Neutrophil (primary cell): ENCODE data around the gene TACR2.

Experiments
- H3K27ac ChIP-seq: fragments of 200-600 bp; sonication (generic); 2 replicates; pipeline ENCODE4 v1.5.1; 2016; ENCODE audit warnings: mild to moderate bottlenecking, moderate library complexity
- H3K27me3 ChIP-seq: fragments of 200-600 bp; sonication (generic); 2 replicates; pipeline ENCODE4 v1.6.0; 2016; ENCODE audit warnings: mild to moderate bottlenecking
- H3K36me3 ChIP-seq: fragments of 200-600 bp; sonication (generic); 2 replicates; pipeline ENCODE4 v1.5.1; 2017
- H3K4me1 ChIP-seq, 2 experiments: fragments of 200-600 bp in 1 of 2; sonication (generic) in 1 of 2; 1 replicate in 1 of 2; 2 replicates in 1 of 2; pipeline versions ENCODE4 v1.5.1 to v1.6.1; 2013 to 2016; ENCODE audit warnings: low read depth in 1 of 2, low read length in 1 of 2, mild to moderate bottlenecking in 1 of 2, moderate library complexity in 1 of 2; ENCODE audit not compliant: control insufficient read depth in 1 of 2, insufficient read depth in 1 of 2
- H3K4me3 ChIP-seq, 2 experiments: fragments of 200-600 bp in 1 of 2; sonication (generic) in 1 of 2; 1 replicate in 1 of 2; 2 replicates in 1 of 2; pipeline ENCODE4 v1.5.1; 2013 to 2016; ENCODE audit warnings: low read depth in 1 of 2, low read length in 1 of 2, mild to moderate bottlenecking in 1 of 2, moderate library complexity in 1 of 2
- H3K9me3 ChIP-seq: fragments of 200-600 bp; sonication (generic); 2 replicates; pipeline ENCODE4 v1.5.1; 2016
- CTCF ChIP-seq: fragments of 200-600 bp; sonication (generic); IDR thresholded peaks from 2 replicates; pipeline ENCODE4 v1.5.1; 2016; ENCODE audit warnings: antibody characterized with exemption

The TACR2 gene

GRCh38 chr10:69403519-69403918 is 13.2 kb downstream of the TACR2 start:
- peaks cover 7 to 8% of the 10 kb centered on the region in 2 experiments for H3K4me1 ChIP-seq

GRCh38 chr10:69403066-69403465 is 13.7 kb downstream of the TACR2 start:
- peaks cover 66% of the 10 kb centered on the region for H3K36me3 ChIP-seq
- no peak for TF ChIP-seq CTCF
- H3K27ac ChIP-seq, result no peak overlapping the region
- H3K27me3 ChIP-seq, result peaks cover 7% of the 10 kb centered on the region
- H3K4me3 ChIP-seq, result no peak overlapping the region
- no peaks in the 10 kb centered on the region for H3K9me3 ChIP-seq
- peaks cover 3 to 4% of the 10 kb centered on the region in 2 experiments for H3K4me1 ChIP-seq

More at GRCh38 chr10:69403519-69403918, 13.2 kb downstream of the TACR2 start:
- Histone ChIP-seq H3K27ac (no peak overlapping the region), H3K27me3 (peaks cover 7% of the 10 kb centered on the region), H3K36me3 (peaks cover 61% of the 10 kb centered on the region), H3K9me3 (no peaks in the 10 kb centered on the region), H3K4me3 (no peak overlapping the region)
- TF ChIP-seq CTCF, result no peak

- TF ChIP-seq CTCF, result no peak
- Histone ChIP-seq H3K9me3 (no peaks in the 10 kb centered on the region), H3K27me3 (peaks cover under 1% of the 10 kb centered on the region), H3K36me3 (peaks cover 71% of the 10 kb centered on the region), H3K4me3 (no peak overlapping the region), H3K27ac (no peak overlapping the region), H3K4me1 (no peaks in the 10 kb centered on the region)
Observed at GRCh38 chr10:69402386-69402785, 14.3 kb downstream of the TACR2 start.

- H3K9me3 ChIP-seq, result no peaks in the 10 kb centered on the region
- H3K4me1 ChIP-seq, result no peaks in the 10 kb centered on the region
- H3K4me3 ChIP-seq, result no peak overlapping the region
- no peaks in the 10 kb centered on the region for H3K27me3 ChIP-seq
- no peak overlapping the region for H3K27ac ChIP-seq
- TF ChIP-seq CTCF, result no peak
- peaks cover 80% of the 10 kb centered on the region for H3K36me3 ChIP-seq
Observed at GRCh38 chr10:69401416-69401815, 15.3 kb downstream of the TACR2 start.

GRCh38 chr10:69400936-69401335 is 15.8 kb downstream of the TACR2 start:
- H3K27ac ChIP-seq, result no peak overlapping the region
- no peak for TF ChIP-seq CTCF
- H3K9me3 ChIP-seq, result no peaks in the 10 kb centered on the region
- H3K4me3 ChIP-seq, result no peak overlapping the region
- H3K4me1 ChIP-seq, result no peaks in the 10 kb centered on the region
- no peaks in the 10 kb centered on the region for H3K27me3 ChIP-seq
- H3K36me3 ChIP-seq, result peaks cover 84% of the 10 kb centered on the region

GRCh38 chr10:69398466-69398865 is 18.3 kb downstream of the TACR2 start:
- Histone ChIP-seq H3K4me3 (no peak overlapping the region), H3K36me3 (peaks cover 94% of the 10 kb centered on the region), H3K4me1 (no peaks in the 10 kb centered on the region)

More at GRCh38 chr10:69398466-69398865, 18.3 kb downstream of the TACR2 start:
- Histone ChIP-seq H3K9me3 (no peaks in the 10 kb centered on the region), H3K27ac (no peak overlapping the region), H3K27me3 (no peaks in the 10 kb centered on the region)
- TF ChIP-seq CTCF, result no peak
